ENCODE data around the gene CAMSAP3.

- TF ChIP-seq CTCF (IDR thresholded peaks at IDR 0.05) (no peak), POLR2A (IDR thresholded peaks at IDR 0.05) (no peak)
Observed at GRCh38 chr19:7607874-7608560, 12.4 kb downstream of the CAMSAP3 start.
